ENCODE results near the gene RFXAP. TPM values are rescaled to one million over a fixed set of nuclear protein-coding genes. Genes with fewer than 3 reads are reported as not detected.

Gene RFXAP
- total RNA-seq, 4 donors from 2014 or later: 1.8 to 4.7 (median 2.2) TPM

DNA sequence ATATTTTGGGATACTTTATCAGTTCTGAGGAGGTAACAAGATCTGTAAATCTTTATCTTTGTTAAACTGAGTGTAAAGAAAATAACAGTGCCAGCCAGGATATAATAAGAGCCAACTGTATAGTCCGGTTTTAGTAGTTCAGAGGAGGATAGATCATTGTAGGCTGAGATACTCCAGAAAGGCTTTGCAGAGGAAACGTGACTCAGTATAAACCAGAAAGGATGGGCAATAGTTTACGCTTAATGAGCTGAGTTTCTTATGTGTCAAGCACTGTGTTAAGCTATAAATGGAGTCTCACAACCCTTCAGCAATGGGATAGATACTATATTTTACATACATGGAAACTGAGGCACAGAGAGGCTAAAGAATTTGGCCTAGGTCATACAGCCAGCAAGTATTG, 3.8 kb downstream of the RFXAP start:
- DNase-seq (ENCODE audit: low spot score in 2 of 2): no peak
- WGBS: 77% methylated on average over 3 of the region's 3 CpGs
- TF ChIP-seq, protein P1, sequence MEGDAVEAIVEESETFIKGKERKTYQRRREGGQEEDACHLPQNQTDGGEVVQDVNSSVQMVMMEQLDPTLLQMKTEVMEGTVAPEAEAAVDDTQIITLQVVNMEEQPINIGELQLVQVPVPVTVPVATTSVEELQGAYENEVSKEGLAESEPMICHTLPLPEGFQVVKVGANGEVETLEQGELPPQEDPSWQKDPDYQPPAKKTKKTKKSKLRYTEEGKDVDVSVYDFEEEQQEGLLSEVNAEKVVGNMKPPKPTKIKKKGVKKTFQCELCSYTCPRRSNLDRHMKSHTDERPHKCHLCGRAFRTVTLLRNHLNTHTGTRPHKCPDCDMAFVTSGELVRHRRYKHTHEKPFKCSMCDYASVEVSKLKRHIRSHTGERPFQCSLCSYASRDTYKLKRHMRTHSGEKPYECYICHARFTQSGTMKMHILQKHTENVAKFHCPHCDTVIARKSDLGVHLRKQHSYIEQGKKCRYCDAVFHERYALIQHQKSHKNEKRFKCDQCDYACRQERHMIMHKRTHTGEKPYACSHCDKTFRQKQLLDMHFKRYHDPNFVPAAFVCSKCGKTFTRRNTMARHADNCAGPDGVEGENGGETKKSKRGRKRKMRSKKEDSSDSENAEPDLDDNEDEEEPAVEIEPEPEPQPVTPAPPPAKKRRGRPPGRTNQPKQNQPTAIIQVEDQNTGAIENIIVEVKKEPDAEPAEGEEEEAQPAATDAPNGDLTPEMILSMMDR (IDR thresholded peaks at IDR 0.05): no peak
- TF ChIP-seq POLR2AphosphoS5 (IDR thresholded peaks at IDR 0.05) (no peak), EP300 (IDR thresholded peaks at IDR 0.05) (no peak), POLR2A (IDR thresholded peaks at IDR 0.05) (no peak)
- Histone ChIP-seq H3K4me3 (no peak overlapping the region), H3K27me3 (no peaks in the 10 kb centered on the region), H3K36me3 (peaks cover 15% of the 10 kb centered on the region), H3K9me3 (no peaks in the 10 kb centered on the region), H3K27ac (no peak overlapping the region), H3K4me1 (peaks cover 28% of the 10 kb centered on the region)

DNA sequence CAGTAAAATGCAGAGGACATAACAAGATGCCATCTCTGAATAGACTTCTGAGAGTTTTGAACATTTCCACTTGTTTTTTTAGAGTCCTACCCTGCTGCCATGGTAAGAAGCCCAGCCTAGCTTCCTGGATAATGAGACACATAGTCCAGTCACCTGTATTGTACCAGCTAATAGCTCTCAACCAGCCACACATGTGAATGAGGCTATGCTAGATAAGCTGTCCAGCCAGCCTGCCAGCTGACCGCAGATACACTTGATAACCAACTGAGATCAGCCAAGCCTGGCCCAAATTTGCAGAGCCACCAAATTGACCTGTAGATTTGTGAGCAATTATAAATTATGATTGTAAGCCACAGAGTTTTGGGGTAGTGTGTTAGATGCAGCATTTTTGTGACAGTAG, 10.7 kb downstream of the RFXAP start:
- no peak for TF ChIP-seq POLR2A (IDR thresholded peaks at IDR 0.05)
- TF ChIP-seq, protein P1 (IDR thresholded peaks at IDR 0.05): no peak
- TF ChIP-seq EP300 (IDR thresholded peaks at IDR 0.05): no peak
- TF ChIP-seq POLR2AphosphoS5 (IDR thresholded peaks at IDR 0.05): no peak
- H3K36me3 ChIP-seq: peaks cover 23% of the 10 kb centered on the region
- no peak overlapping the region for H3K4me3 ChIP-seq
- no peaks in the 10 kb centered on the region for H3K27me3 ChIP-seq
- H3K27ac ChIP-seq: no peak overlapping the region
- no peak for DNase-seq (ENCODE audit: low spot score in 2 of 2)
- no peaks in the 10 kb centered on the region for H3K9me3 ChIP-seq
- no peaks in the 10 kb centered on the region for H3K4me1 ChIP-seq
- WGBS: 50% methylated on average over 1 of the region's 1 CpG

- DNase-seq (ENCODE audit: low spot score in 2 of 2): no peak
- peaks cover 15% of the 10 kb centered on the region for H3K36me3 ChIP-seq
- H3K4me1 ChIP-seq: no peaks in the 10 kb centered on the region
- WGBS: 88% methylated on average over 3 of the region's 3 CpGs
- no peak overlapping the region for H3K27ac ChIP-seq
- no peaks in the 10 kb centered on the region for H3K9me3 ChIP-seq
- H3K4me3 ChIP-seq: no peak overlapping the region
- no peak for TF ChIP-seq POLR2AphosphoS5 (IDR thresholded peaks at IDR 0.05)
- TF ChIP-seq POLR2A (IDR thresholded peaks at IDR 0.05): no peak
- TF ChIP-seq, protein P1 (IDR thresholded peaks at IDR 0.05): no peak
- TF ChIP-seq EP300 (IDR thresholded peaks at IDR 0.05): no peak
- no peaks in the 10 kb centered on the region for H3K27me3 ChIP-seq
Observed at GRCh38 chr13:36831291-36831690, 12.3 kb downstream of the RFXAP start.

GRCh38 chr13:36834299-36834698, 15.3 kb downstream of the RFXAP start:
- Histone ChIP-seq H3K27me3 (no peaks in the 10 kb centered on the region), H3K36me3 (peaks cover 7% of the 10 kb centered on the region), H3K27ac (no peak overlapping the region), H3K9me3 (no peaks in the 10 kb centered on the region), H3K4me3 (no peak overlapping the region), H3K4me1 (no peaks in the 10 kb centered on the region)
- 98% methylated on average over 3 of the region's 3 CpGs for WGBS
- DNase-seq (ENCODE audit: low spot score in 2 of 2): no peak
- TF ChIP-seq, protein P1 (IDR thresholded peaks at IDR 0.05): no peak
- TF ChIP-seq POLR2AphosphoS5 (IDR thresholded peaks at IDR 0.05) (no peak), POLR2A (IDR thresholded peaks at IDR 0.05) (no peak), EP300 (IDR thresholded peaks at IDR 0.05) (no peak)

GRCh38 chr13:36837354-36838092, 18.5 kb downstream of the RFXAP start:
- Histone ChIP-seq H3K27me3 (no peaks in the 10 kb centered on the region), H3K36me3 (no peaks in the 10 kb centered on the region), H3K4me1 (no peaks in the 10 kb centered on the region), H3K4me3 (no peak overlapping the region), H3K9me3 (no peaks in the 10 kb centered on the region), H3K27ac (no peak overlapping the region)
- WGBS: 57% methylated on average over 3 of the region's 4 CpGs
- no peak for DNase-seq (ENCODE audit: low spot score in 2 of 2)
- TF ChIP-seq POLR2AphosphoS5 (IDR thresholded peaks at IDR 0.05) (no peak), POLR2A (IDR thresholded peaks at IDR 0.05) (no peak), EP300 (IDR thresholded peaks at IDR 0.05) (no peak)
- TF ChIP-seq, protein P1 (IDR thresholded peaks at IDR 0.05): no peak
